HCT116 (cell line): ENCODE data around the gene NFAT5. TPM values are rescaled to one million over a fixed set of nuclear protein-coding genes. Genes with fewer than 3 reads are reported as not detected.

Experiments used
- ATAC-seq: fragments of 200-7000 bp; cut with Tn5 transposase; 2 replicates; pipeline ENCODE4 v1.9.1; 2020; ENCODE audit warnings: mild to moderate bottlenecking, moderate library complexity
- BruUV-seq: library from RNA; stranded (reverse); fragments of 400-500 nt; replicated peaks from 2 replicates; lab custom pipeline; 2021; lab: Mats Ljungman, UMichigan
- CTCF ChIA-PET: fragments of 300-600 bp; sonication (Branson Sonifier 250); formaldehyde crosslinking; loops from one replicate; lab custom pipeline; 2021; ENCODE audit warnings: antibody characterized with exemption; lab: Charles Lee
- POLR2A ChIA-PET: fragments of 300-600, 350-600 bp; sonication (Branson Sonifier 250); formaldehyde crosslinking; loops from one replicate; lab custom pipeline; 2021; ENCODE audit warnings: antibody characterized with exemption; lab: Charles Lee
- RAD21 ChIA-PET, 2 experiments: fragments of 300-600 bp; sonication (Branson Sonifier 250); formaldehyde crosslinking; loops; one replicate each; lab custom pipeline; 2023; ENCODE audit warnings: low total read pairs in 2 of 2; ENCODE audit not compliant: uncharacterized antibody in 2 of 2, unreplicated experiment in 2 of 2, low non-redundant PET in 1 of 2; lab: Charles Lee
- DNase-seq: peaks from one replicate; pipeline ENCODE4 v3.0.0-alpha.2; 2010; ENCODE audit warnings: low read depth, low spot score
- H2AFZ ChIP-seq: fragments of 200-600 bp; shearing (Covaris generic), sonication (generic); 2 replicates; pipeline ENCODE4 v1.6.1; 2017; ENCODE audit warnings: low read depth, mixed run types, mixed read lengths, antibody characterized with exemption, low read length; ENCODE audit not compliant: poor library complexity, severe bottlenecking
- H3K27ac ChIP-seq: 2 replicates; pipeline ENCODE4 v1.5.1; 2012; ENCODE audit warnings: low read depth, low read length
- H3K27me3 ChIP-seq: fragments of 200-600 bp; sonication (generic); 2 replicates; pipeline ENCODE4 v1.6.1; 2016; ENCODE audit warnings: mixed run types, low read length, mixed read lengths; ENCODE audit not compliant: insufficient read depth
- H3K36me3 ChIP-seq, 2 experiments: fragments of 200-500 bp in 1 of 2; fragments of 200-600 bp in 1 of 2; sonication (Bioruptor generic) in 1 of 2; sonication (generic) in 1 of 2; 2 replicates each; pipeline versions ENCODE4 v1.5.1 to v1.6.1; 2014 to 2016; ENCODE audit warnings: low read length in 2 of 2, inconsistent platforms in 1 of 2, mixed read lengths in 1 of 2, mixed run types in 1 of 2; ENCODE audit not compliant: insufficient read depth in 2 of 2, control insufficient read depth in 1 of 2
- H3K4me1 ChIP-seq, 2 experiments: fragments of 200-600 bp in 1 of 2; sonication (generic) in 1 of 2; 2 replicates each; pipeline versions ENCODE4 v1.5.1 to v1.6.1; 2012 to 2017; ENCODE audit warnings: low read length in 2 of 2, inconsistent platforms in 1 of 2, mild to moderate bottlenecking in 1 of 2, mixed read lengths in 1 of 2, mixed run types in 1 of 2, moderate library complexity in 1 of 2; ENCODE audit not compliant: insufficient read depth in 2 of 2, control insufficient read depth in 1 of 2
- H3K4me2 ChIP-seq: fragments of 200-600 bp; sonication (generic); 2 replicates; pipeline ENCODE4 v1.6.1; 2017; ENCODE audit warnings: mixed run types, low read length, mixed read lengths
- H3K4me3 ChIP-seq, 2 experiments: fragments of 200-600 bp in 1 of 2; sonication (generic) in 1 of 2; replicated peaks in 1 of 2; 2 replicates each; pipeline ENCODE4 v1.5.1; 2011 to 2016; ENCODE audit warnings: low read length in 2 of 2, control low read depth in 1 of 2, low read depth in 1 of 2, mild to moderate bottlenecking in 1 of 2, mixed read lengths in 1 of 2, mixed run types in 1 of 2
- H3K79me2 ChIP-seq: fragments of 200-600 bp; sonication (generic); 2 replicates; pipeline ENCODE4 v1.6.1; 2017; ENCODE audit warnings: mild to moderate bottlenecking, mixed run types, low read length, moderate library complexity, mixed read lengths; ENCODE audit not compliant: insufficient read depth
- H3K9ac ChIP-seq: fragments of 200-600 bp; sonication (generic); 2 replicates; pipeline ENCODE4 v1.6.1; 2016; ENCODE audit warnings: low read length, mixed read lengths
- H3K9me2 ChIP-seq: fragments of 200-600 bp; sonication (generic), shearing (Covaris generic); 2 replicates; pipeline ENCODE4 v1.6.1; 2017; ENCODE audit warnings: mixed run types, mild to moderate bottlenecking, moderate library complexity; ENCODE audit not compliant: insufficient read depth
- H3K9me3 ChIP-seq, 2 experiments: fragments of 200-500 bp in 1 of 2; fragments of 200-600 bp in 1 of 2; sonication (Bioruptor generic) in 1 of 2; sonication (generic) in 1 of 2; 2 replicates each; pipeline ENCODE4 v1.6.1; 2014 to 2017; ENCODE audit warnings: low read length in 2 of 2, mixed read lengths in 2 of 2, inconsistent platforms in 1 of 2, low read depth in 1 of 2, mild to moderate bottlenecking in 1 of 2, mixed run types in 1 of 2, moderate library complexity in 1 of 2; ENCODE audit not compliant: control insufficient read depth in 1 of 2, insufficient read depth in 1 of 2
- H4K20me1 ChIP-seq: fragments of 200-600 bp; sonication (generic), shearing (Covaris generic); 2 replicates; pipeline ENCODE4 v1.6.1; 2017; ENCODE audit warnings: mixed run types, mild to moderate bottlenecking, moderate library complexity; ENCODE audit not compliant: insufficient read depth
- ATF3 ChIP-seq: IDR thresholded peaks from 2 replicates; pipeline ENCODE4 v1.6.1; 2012
- CEBPB ChIP-seq: IDR thresholded peaks from 2 replicates; pipeline ENCODE4 v1.6.1; 2012; ENCODE audit warnings: low read depth
- CTCF ChIP-seq, 3 experiments: fragments of 200-600 bp in 1 of 3; sonication (generic) in 1 of 3; IDR thresholded peaks in 2 of 3; conservative IDR thresholded peaks in 1 of 3; 2 replicates each; pipeline ENCODE4 v1.5.1; 2012 to 2017; ENCODE audit warnings: low read depth in 2 of 3, low read length in 2 of 3, antibody characterized with exemption in 1 of 3, borderline replicate concordance in 1 of 3, control low read depth in 1 of 3, mild to moderate bottlenecking in 1 of 3, mixed read lengths in 1 of 3, mixed run types in 1 of 3, moderate library complexity in 1 of 3; ENCODE audit not compliant: insufficient read depth in 1 of 3
- EGR1 ChIP-seq: IDR thresholded peaks from 2 replicates; pipeline ENCODE4 v1.6.1; 2012; ENCODE audit warnings: low read depth
- ELF1 ChIP-seq: IDR thresholded peaks from 2 replicates; pipeline ENCODE4 v1.6.1; 2012; ENCODE audit warnings: low read depth, borderline replicate concordance
- EZH2 ChIP-seq: fragments of 200-600 bp; sonication (generic); IDR thresholded peaks from 2 replicates; pipeline ENCODE4 v1.6.1; 2017; ENCODE audit warnings: antibody characterized with exemption, mixed run types
- EZH2phosphoT487 ChIP-seq: fragments of 200-600 bp; IDR thresholded peaks from 2 replicates; pipeline ENCODE4 v1.6.1; 2018; ENCODE audit warnings: antibody characterized with exemption, borderline replicate concordance
- FOSL1 ChIP-seq: IDR thresholded peaks from 2 replicates; pipeline ENCODE4 v1.6.1; 2012; ENCODE audit warnings: low read depth
- MAX ChIP-seq: IDR thresholded peaks from 2 replicates; pipeline ENCODE4 v1.6.1; 2012
- POLR2AphosphoS5 ChIP-seq: IDR thresholded peaks from 2 replicates; pipeline ENCODE4 v1.6.1; 2011; ENCODE audit warnings: mild to moderate bottlenecking, low read depth, low read length, moderate library complexity
- RAD21 ChIP-seq: IDR thresholded peaks from 2 replicates; pipeline ENCODE4 v1.6.1; 2012; ENCODE audit warnings: low read depth, mild to moderate bottlenecking
- SP1 ChIP-seq: IDR thresholded peaks from 2 replicates; pipeline ENCODE4 v1.6.1; 2012; ENCODE audit warnings: low read depth
- SRF ChIP-seq: IDR thresholded peaks from 2 replicates; pipeline ENCODE4 v1.6.1; 2012; ENCODE audit warnings: low read depth
- TCF7L2 ChIP-seq: IDR thresholded peaks from 2 replicates; pipeline ENCODE4 v1.7.0; 2011; ENCODE audit warnings: borderline replicate concordance, inconsistent platforms; ENCODE audit not compliant: insufficient read depth, insufficient read length; ENCODE audit errors: extremely low read depth
- YY1 ChIP-seq: IDR thresholded peaks from 2 replicates; pipeline ENCODE4 v1.6.1; 2011; ENCODE audit warnings: low read length, low read depth, moderate library complexity, mild to moderate bottlenecking; ENCODE audit not compliant: insufficient replicate concordance; ENCODE audit errors: extremely low read depth
- ZBTB33 ChIP-seq: IDR thresholded peaks from 2 replicates; pipeline ENCODE4 v1.6.1; 2011; ENCODE audit warnings: mild to moderate bottlenecking, low read length, moderate library complexity; ENCODE audit not compliant: insufficient replicate concordance; ENCODE audit errors: extremely low read depth
- ZFX ChIP-seq: fragments of 450-650 bp; IDR thresholded peaks from 2 replicates; pipeline ENCODE4 v1.6.1; 2017
- ZNF274 ChIP-seq: fragments of 200-500 bp; sonication (Bioruptor generic); IDR thresholded peaks from 2 replicates; pipeline ENCODE4 v1.6.1; 2014; ENCODE audit warnings: mild to moderate bottlenecking, low read depth, low read length, inconsistent platforms
- intact Hi-C: fragments of 100-400 bp; cut with micrococcal nuclease; formaldehyde crosslinking; loops from 2 replicates; pipeline ENCODE4 v1.10.0; 2022
- total RNA-seq: library from RNA; stranded (reverse); gene quantifications from one replicate; pipeline ENCODE4 v1.2.1, GENCODE V29; 2021; ENCODE audit not compliant: unreplicated experiment

Gene NFAT5
- total RNA-seq, 1 experiment from 2014 or later, result 67.4 TPM

- H3K4me3 ChIP-seq, result no peak overlapping the region
- ChIA-PET CTCF (no interaction called here), POLR2A (interaction anchor here (0.8 to 0.9 kb wide), 2 partner anchors 9 to 144 kb away, joined by 3 read pairs; no protein-coding TSS in a partner anchor), RAD21 (no interaction called here)
- intact Hi-C loops, result no loop called here
- H3K9me3 ChIP-seq, result no peaks in the 10 kb centered on the region
- no peaks in the 10 kb centered on the region for H3K9me2 ChIP-seq
- H2AFZ ChIP-seq, result no peak overlapping the region
- no peak overlapping the region for H3K27ac ChIP-seq
- no peak for TF ChIP-seq TCF7L2
- TF ChIP-seq SRF, result no peak
- no peak for TF ChIP-seq CTCF (IDR thresholded peaks at IDR 0.05 in 2 of 3, conservative IDR thresholded peaks at IDR 0.05 in 1 of 3; ENCODE audit: borderline replicate concordance in 1 of 3, insufficient read depth in 1 of 3, low read depth in 2 of 3, low read length in 2 of 3)
- TF ChIP-seq FOSL1, result no peak
- no peak for TF ChIP-seq RAD21
- TF ChIP-seq ELF1, result no peak
- TF ChIP-seq EZH2, result no peak
- no peak for TF ChIP-seq ZFX
- TF ChIP-seq POLR2AphosphoS5, result no peak
- no peak for TF ChIP-seq CEBPB
- no peak for TF ChIP-seq ZBTB33
- TF ChIP-seq EGR1, result no peak
- TF ChIP-seq SP1, result no peak
- no peak for TF ChIP-seq ATF3
- TF ChIP-seq ZNF274, result no peak
- TF ChIP-seq EZH2phosphoT487, result no peak
- no peak for TF ChIP-seq YY1
- TF ChIP-seq MAX, result no peak
- no peak overlapping the region for H3K9ac ChIP-seq
- DNase-seq (no peak), ATAC-seq (no peak)
- H3K27me3 ChIP-seq, result no peaks in the 10 kb centered on the region
- H3K36me3 ChIP-seq, result no peaks in the 10 kb centered on the region
- H3K79me2 ChIP-seq, result no peaks in the 10 kb centered on the region
- H3K4me2 ChIP-seq, result no peak overlapping the region
- peaks cover 36 to 47% of the 10 kb centered on the region in 2 experiments for H3K4me1 ChIP-seq
- H4K20me1 ChIP-seq, result no peaks in the 10 kb centered on the region
- BruUV-seq, result no TSS peak
Measured at GRCh38 chr16:69537706-69538080, 28.1 kb upstream of the NFAT5 start.
